DMS 273 (cell line): ENCODE data around the gene N4BP3.
"Not testable (repeated sequence)": the region's sequence is repeated elsewhere in the genome, so short reads cannot be mapped to it uniquely, and the experiment has no call there.

Source experiments
- DNase-seq: peaks from one replicate; lab custom pipeline; 2025; ENCODE audit not compliant: unreplicated experiment; lab: John Stamatoyannopoulos, UW

Gene N4BP3

DNA sequence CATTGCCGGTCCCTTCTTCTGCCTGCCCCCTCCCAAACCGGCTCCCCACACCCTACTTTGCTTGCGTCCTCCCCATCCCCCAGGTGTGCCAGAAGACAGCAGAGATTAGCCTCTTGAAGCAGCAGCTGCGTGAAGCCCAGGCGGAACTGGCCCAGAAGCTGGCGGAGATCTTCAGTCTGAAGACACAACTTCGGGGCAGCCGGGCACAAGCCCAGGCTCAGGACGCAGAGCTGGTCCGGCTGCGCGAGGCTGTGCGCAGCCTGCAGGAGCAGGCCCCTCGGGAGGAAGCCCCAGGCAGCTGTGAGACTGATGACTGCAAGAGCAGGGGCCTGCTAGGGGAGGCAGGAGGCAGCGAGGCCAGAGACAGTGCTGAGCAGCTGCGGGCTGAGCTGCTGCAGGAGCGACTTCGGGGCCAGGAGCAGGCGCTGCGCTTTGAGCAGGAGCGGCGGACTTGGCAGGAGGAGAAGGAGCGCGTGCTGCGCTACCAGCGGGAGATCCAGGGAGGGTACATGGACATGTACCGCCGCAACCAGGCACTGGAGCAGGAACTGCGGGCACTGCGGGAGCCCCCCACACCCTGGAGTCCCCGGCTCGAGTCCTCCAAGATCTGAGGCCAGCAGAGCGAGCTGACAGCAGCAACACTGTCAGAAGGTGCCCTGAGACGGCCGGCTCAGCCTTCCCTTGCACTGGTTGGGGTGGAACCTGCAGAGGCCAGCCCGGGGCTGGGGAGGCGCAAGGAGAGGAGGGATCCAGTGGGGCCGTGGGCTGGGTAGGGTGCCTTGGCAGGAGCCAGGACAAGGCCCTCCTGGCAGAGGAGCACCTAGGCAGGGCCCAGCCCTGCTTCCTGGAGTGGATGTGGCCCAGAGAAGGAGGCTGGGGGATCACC, 8.3 kb downstream of the N4BP3 start:
- DNase-seq, result peak; percentile 46

DNA sequence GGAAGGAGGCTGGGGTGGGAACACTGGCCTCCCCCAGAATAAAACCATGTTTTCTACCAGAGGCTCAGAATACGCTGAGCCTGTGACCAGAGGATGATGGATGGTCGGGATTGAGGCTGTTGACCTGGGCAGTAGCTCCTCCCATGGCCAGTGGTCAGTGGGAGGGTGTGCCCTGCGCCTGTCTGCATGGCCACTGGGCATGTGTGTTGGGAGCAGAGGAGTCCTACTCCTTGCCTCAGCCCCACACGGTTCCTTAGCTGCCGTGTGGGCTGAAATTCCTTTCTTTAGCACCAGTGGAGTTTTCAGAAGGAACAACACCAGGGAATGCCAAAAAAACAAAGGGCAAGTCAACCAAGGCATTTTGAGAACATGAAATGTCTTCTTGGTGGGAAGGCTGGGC, 9.0 kb downstream of the N4BP3 start:
- no peak for DNase-seq

DNA sequence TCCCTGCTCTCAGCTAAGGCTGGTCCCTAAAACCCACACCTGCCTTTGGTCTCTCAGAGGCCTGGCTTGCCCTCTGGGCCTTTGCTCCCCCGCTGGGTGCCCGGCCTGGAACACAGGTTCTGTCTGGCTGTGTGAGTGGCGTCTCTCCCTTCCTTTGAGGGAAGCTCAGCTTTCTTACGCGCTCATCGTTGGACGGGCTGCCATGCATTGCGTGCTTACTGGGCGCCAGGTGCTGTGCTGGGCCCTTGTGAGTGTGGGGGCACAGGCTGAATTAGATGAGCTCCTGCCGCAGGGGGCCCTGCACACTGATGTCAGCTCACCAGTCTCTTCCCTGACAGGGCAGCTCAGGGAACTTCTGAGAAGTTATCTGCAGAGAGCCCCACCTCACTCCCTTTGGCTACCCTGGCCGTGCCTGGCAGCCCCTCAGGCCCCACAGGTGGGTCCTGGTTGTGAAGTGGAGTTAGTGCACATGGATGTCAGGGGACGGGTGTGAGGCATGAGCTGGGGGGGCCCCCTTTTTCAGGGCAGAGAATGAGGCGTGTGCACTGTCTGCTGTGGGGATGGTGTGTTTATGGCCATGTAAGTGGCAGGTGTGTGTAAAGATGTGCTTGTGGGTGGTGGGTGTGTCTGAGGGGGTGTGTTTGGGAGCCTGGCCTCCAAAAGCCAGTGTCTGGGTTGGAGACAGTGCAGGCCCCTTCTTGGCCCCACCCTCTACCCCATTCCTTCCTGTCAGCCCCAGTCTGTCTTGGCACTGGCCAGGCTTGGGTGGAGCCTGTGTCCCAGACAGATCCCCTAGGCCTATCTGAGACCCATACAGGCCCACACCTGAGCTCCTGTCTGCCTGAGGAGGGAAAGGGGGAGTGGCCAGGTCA, 10.0 kb downstream of the N4BP3 start:
- no peak for DNase-seq

DNA sequence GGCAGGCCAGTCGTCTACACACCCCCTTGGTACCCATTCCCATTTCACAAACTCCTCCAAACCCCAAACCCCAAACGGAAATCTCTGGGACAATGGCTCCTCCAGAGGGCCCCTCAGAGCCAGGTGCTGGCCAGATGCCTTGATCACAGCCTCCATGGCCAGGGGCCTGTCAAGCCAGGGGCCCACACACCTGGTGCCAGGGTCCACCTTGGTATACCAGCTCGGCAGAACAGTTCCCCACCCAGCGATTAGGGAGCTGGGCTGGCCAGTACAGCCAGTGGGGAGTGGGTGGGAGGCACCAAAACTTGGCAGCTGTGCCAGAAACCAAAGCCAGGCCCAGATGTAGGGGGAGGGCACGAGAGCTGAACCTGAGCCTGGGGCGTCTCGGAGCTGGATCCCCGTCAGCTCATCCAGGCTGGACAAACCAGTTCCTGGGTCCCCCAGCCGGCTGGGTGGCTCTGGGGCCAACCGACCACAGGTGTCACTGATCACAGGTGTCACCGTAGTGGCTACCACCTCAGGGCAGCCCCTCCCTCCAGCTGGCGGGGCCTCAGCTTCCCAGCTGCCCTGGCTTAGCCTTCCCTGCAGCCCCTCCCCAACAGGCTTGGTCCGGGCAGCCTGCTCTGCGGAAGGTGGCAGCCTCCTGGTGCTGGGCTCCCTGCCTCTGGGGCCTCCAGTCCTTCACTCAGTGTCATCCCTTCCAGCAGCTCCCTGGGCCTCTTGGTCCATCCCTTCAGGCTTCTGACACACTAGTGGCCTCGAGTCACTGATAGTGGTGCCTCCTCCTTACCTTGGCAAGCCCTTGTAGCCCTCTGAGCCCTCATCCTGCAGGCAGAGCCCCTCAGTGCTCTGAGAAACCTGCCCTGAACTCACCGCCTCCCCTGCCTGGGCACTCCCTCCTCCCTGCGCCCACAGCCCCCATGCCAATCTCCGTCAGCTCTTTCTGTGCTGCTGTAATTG, 10.9 kb downstream of the N4BP3 start:
- peak; percentile 45 for DNase-seq

DNA sequence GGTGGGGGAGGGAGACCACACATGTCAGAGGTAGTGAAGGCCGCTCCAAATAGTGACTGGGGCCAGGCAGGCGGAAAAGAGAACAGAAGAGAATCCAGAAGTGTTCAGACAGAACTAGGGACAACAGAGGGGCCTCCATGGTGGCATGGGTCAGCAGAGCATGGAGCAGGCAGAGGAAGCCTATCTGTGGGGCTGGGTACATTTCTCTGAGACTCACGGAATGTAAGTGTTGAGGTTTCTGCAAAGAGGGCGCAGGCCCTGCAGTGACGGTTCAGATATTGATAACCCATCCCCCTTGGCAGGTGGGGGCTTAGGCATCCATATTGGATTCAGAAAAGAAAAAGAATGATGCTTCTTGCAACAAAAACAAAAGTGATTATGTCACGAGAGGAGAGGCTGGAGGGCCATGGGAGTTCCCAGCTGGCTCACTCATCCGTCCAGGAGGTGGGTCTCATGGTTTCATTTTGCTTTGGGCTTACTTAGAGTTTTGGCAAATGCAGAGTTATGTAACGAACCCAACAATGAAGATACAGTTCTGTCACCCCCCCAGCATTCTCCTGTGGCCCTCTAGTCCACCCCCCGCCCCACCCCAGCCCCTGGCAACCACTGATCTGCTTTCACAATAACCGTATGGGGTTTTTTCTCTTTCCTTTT, 12.0 kb downstream of the N4BP3 start:
- DNase-seq, result no peak

DNA sequence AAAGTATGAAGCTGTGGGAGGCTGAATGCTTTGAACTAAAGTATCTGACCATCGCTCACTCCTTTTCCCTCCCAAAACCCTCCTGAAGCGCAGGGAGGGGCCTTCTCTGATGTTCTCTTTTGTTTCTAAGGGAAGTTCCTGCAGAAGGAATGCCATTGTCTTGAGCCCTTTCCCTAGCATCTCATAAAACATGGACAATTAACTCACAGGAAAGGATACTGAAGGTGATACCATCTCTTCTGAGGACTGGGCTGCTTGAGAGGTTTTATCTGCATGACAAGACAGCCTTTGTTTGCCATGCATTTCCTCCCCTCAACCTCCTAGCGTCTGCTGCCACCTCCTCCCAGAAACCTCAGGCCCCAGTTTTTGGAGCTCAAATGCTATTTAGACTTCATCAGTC, 13.2 kb downstream of the N4BP3 start:
- no peak for DNase-seq

DNA sequence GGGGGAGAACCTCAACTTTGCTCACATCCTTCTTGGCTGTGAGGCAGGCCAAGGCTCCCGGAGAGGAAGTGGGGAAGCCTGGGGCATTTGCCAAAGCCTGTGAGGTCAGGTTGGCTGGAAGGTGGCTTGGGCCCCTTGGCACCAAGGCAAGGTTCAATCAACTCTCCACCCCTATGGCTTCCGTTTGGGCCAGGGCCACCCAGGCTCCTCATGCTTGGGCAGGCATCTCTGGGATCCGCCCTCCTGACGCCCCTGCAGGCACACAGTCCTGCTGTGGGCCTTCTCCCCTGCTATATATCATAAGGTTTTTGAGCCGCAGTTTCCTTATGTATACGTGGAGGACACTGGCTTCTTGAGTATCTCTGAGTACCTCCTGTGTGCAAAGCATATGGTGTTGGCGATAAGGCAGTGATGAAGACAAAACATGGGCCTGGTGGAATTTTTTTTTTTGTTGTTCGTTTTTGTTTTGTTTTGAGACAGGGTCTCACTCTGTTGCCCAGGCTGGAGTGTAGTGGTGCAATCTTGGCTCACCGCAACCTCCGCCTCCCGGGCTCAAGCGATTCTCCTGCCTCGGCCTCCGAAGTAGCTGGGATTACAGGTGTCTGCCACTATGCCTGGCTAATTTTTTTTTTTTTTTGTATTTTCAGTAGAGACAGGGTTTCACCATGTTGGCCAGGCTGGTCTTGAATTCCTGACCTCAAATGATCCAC, 14.1 kb downstream of the N4BP3 start:
- DNase-seq, result not testable (repeated sequence)

DNA sequence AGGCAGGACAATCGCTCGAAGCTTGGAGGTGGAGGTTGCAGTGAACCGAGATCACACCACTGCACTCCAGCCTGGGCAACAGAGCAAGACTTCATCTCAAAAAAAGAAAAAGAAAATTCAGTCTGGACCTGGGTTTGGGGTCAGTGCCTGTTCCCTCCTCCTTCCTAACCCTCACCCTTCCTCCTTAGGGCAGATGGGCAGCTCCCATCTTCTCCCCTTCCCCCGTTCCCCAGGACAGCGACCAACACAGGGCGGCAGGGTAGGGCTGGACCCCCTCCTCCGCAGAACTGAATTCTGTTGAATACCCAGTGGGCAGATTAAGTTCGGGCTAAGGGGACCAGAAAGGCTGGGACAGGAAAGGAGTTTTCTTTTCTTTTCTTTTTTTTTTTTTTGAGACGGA, 16.0 kb downstream of the N4BP3 start:
- no peak for DNase-seq

DNA sequence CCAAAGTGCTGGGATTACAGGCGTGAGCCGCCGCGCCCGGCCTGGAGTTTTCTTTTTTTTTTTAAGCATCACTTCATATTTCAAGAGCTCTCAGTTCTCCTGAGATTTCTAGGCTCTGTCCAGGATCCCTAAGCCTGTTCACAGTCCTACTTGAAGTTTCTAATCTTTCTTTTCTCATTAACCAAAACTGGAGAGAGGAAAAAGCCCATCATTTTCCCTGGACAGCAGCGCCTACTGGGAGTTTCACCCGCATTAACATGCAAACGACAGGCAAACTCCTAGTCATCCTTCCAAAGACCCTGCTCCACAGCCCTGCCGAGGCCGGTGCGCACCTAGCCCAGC, 16.9 kb downstream of the N4BP3 start:
- not testable (repeated sequence) for DNase-seq

DNA sequence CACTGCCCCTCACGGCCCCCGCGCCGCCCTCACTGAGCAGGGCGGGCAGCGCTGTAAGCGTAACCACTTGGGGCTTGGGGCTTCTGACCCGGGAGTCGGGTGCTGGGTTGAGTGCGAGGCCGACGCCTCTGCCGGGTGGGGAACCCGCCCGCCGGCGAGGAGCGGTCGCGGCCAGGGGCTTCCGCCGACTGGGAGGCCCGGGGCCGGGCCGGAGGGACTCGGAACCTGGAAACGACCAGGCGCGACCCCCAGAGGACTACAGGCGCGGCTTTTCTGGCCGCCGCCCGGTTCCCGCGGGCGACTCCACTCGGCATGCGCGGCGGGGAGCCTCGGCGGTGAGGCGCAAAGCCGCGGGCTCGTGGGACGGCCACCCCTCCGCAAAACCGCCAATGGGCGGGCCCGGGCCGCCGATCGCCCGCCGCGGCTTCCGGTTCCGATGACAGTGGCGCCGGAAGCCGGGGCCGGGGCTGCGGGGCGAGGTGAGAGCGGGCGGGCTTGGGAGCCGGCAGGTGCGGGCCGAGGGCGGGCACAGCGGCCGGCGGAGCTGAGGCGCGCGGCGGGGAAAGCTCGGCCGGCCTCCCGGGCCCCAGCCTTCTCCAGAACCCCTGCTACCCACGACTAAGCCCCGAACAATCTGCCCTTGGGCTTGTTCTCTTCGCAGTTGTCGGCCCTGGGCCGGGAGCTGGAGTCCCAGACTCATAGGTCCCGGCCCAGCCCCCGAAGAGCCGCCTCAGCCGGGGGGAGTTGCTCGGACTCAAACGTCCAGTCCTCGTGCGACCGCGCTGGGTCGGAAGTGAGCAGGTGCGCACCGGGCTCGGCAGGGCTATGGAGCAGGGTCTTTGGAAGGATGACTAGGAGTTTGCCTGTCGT, 17.5 kb downstream of the N4BP3 start, which contains the start of gene RMND5B:
Gene RMND5B, plus strand, starts transcription at position 439 of the 870 bp plus-strand sequence. CDS start 7,106 bp downstream, outside the sequence.
- peak; percentile 94 for DNase-seq

DNA sequence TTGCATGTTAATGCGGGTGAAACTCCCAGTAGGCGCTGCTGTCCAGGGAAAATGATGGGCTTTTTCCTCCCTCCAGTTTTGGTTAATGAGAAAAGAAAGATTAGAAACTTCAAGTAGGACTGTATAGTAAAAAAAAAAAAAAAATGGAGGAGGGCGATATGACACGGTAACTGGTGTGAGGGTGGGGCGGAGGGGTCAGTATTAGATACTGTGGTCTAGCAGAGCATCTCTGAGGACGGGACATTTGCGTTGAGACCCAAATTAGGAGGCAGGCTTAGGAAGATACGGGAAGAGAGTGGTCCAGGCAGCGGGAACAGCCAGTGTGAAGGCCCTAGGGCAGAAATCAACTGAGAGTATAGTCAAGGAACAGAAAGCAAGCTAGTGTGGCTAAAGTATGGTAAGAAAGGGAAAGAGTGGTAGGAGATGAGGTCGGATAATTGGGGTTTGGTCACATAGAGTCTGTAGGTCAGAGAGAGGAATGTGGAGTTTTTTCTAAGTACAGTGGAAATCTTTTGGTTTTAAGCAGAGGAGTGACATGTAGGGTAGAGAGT, 18.2 kb downstream of the N4BP3 start:
- DNase-seq, result no peak

DNA sequence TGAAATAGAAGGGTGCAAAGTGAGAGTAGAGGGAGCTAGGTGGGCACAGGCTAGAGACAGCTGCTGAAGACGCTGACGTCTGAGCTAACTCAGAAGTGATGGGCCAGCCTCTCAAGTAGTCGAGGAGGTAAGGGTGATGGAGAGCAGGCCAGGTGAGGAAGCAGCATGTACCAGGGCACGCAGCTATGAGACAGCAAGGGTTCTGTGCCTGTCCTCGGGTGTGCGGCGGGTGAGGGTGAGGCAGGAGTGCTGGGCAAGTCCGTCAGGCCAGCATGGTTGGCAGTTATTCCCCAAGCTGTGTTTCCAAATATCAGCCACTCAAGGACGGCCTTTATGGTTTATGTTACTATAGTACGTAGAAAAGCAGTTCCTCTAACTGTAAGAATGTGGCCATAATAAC, 23.7 kb downstream of the N4BP3 start:
- DNase-seq, result no peak

DNA sequence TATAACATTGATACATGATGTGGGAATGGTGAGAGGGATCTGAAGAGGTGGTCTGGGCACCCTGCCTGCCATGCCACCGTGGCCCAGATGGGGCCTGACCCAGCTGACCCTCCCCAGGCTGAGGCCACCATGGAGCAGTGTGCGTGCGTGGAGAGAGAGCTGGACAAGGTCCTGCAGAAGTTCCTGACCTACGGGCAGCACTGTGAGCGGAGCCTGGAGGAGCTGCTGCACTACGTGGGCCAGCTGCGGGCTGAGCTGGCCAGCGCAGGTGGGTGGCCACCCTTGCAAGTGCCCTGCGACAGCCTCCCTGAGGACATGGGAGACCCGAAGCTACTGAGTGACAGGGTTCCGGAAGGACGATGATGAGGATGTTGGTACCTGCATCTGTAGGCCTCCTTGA, 24.7 kb downstream of the N4BP3 start:
- no peak for DNase-seq

DNA sequence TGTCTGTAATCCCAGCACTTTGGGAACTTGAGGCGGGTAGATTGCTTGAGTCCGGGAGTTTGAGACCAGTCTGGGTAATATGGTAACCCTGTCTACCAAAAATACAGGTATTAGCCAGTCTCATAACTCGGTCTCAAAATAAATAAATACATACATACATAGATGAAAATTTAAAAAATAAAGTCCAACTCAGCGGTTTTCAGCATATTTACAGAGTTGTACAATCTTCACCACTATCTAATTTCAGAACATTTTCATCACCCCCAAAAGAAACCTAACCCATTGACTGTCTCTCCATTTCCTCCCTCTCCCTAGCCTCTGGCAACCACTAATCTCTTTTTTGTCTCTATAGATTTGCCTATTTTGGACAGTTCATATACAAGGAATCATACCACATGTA, 28.2 kb downstream of the N4BP3 start:
- DNase-seq, result no peak

DNA sequence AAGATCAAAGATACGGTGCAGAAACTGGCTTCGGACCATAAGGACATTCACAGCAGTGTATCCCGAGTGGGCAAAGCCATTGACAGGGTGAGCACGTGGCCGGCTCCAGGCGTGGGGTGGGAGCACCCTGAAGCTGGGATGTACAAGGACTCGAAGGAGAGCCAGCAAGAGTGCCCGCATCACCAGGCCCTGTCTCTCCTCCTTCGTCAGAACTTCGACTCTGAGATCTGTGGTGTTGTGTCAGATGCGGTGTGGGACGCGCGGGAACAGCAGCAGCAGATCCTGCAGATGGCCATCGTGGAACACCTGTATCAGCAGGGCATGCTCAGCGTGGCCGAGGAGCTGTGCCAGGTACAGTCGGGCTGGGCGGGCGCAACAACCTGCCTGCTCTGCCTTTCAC, 29.3 kb downstream of the N4BP3 start:
- no peak for DNase-seq

DNA sequence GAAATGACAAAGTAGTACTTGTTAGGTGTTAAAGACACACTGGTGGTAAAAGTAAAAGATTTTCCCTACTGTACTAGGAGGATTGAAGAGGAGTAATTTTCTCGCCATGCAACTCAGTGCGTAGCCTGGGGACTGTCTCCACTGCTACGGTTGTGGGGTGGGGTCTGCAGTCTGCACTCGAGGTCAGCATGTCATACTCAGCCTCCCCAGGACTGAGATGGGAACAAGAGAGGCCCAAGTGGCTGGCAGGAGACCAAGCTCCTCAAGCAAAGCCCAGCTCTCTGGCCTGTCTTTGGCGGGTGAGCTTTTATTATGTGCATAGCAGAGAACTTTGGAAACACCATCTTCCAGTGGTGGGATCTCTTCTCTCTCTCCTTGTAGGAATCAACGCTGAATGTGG, 29.9 kb downstream of the N4BP3 start:
- no peak for DNase-seq

DNA sequence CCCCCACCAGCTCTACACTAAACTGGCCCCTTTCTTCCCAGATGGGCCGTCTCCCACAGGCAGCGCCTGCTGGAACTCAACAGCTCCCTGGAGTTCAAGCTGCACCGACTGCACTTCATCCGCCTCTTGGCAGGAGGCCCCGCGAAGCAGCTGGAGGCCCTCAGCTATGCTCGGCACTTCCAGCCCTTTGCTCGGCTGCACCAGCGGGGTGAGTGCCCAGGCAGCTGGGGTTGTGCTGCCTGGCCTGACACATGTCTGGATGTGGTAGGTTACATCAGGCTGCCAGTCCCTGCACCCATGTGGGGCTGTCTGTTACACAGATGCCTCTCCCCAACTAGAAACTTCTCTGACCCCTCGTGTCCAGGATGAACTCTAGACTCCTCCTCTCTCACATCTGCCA, 30.6 kb downstream of the N4BP3 start:
- peak; percentile 96 for DNase-seq

DNA sequence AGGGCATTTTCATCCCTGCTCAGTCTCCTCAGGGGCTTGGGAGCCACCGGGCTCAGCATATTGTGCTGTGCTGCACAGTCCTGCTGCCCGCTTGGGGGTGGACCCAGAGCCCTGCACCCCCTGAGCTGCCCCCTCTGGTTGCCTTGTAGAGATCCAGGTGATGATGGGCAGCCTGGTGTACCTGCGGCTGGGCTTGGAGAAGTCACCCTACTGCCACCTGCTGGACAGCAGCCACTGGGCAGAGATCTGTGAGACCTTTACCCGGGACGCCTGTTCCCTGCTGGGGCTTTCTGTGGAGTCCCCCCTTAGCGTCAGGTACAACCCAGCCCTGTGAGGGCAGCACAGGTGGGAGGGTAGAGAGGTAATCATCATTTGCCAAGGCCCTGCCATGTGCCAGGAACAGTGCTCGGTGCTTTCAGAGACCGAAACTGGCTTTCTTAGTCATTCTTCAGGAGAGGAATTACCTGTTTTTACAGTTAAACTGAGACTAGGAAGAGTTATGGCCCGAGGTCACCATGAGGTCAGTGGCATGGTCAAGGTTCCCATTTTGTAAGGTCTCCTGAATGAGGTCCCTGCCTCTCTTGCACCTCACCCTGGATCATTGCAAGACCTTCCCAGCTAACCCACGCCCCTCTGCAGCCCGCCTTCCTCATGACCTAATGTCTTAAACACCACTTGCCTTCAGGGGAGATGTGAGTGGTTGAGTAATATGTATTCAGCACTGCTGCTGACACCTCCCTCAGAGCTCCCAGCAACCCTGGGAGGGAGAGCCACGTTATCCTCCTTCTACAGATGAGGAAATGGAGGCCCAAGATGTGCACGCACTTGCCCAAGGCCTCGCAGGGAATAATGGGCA, 32.9 kb downstream of the N4BP3 start:
- DNase-seq, result peak; percentile 78
